HG02642 (cell line): ENCODE results near the gene DHRS2.

Experiments used
- ATAC-seq: cut with Tn5 transposase; IDR thresholded peaks from one replicate; pipeline ENCODE4 v1.9.1; 2021; ENCODE audit warnings: mild to moderate bottlenecking; ENCODE audit not compliant: unreplicated experiment, poor library complexity

DHRS2 gene

GRCh38 chr14:23645812-23646647, 9.9 kb downstream of the DHRS2 start:
- ATAC-seq, result no peak

- ATAC-seq, result no peak
Observed at GRCh38 chr14:23646648-23647549, 10.7 kb downstream of the DHRS2 start.

- no peak for ATAC-seq
Observed at GRCh38 chr14:23647619-23648018, 11.5 kb downstream of the DHRS2 start.

DNA sequence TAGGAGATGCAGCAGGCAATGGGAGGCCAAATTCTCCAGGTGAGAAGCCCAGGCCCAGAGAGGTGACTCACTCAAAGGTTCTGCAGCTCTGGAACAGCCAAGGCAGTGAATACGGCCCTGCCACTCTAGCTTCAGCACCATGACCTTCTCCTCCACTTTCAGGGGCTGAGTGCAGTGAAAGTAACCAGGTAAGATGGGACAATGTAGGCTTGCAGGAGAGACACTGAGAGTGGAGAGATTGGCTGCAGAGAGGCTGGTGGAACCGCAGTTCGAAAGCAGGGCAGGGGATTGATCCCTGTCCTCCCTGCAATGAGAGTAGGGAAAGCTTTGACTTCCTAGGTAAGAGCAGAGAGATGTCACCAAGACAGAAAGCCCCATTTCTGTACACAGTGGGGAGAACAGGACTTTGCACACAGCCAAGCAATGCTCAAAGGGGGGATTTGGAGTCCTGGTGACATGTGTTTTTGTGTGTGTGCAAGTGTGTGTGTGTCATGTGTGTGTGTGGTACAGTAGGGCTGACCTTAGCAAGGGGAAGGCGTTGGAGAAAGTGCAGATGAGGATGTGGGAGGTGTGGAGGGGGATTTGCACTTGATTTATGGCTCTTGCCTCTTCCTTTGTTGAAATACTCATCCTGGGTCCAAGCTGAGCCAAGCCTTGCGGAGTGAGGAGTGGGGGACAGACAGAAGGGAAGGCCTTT, 12.7 kb downstream of the DHRS2 start:
- ATAC-seq, result no peak

- ATAC-seq, result no peak
Observed at GRCh38 chr14:23650506-23650905, 14.3 kb downstream of the DHRS2 start.

DNA sequence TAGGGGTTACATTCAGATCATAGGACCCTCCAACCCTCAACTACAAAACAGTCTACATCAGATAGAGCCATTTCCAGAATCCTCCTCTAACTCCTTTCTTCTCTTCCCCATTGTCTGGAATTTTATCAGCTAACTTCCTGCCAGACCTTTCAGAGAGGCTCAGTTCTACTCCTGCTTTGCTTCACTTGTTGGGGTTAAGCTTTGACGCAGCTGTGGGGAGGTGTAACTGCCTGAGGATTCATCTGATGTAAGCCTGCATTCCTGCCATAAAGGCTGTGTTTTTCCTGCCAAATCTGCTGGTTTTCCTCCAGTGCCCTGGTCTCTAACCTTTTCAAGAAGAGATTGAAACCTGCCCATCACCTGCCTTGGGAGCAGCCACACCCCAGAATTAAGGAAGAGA, 16.9 kb downstream of the DHRS2 start:
- ATAC-seq, result no peak

- ATAC-seq, result no peak
Observed at GRCh38 chr14:23654231-23654630, 18.1 kb downstream of the DHRS2 start.

- no peak for ATAC-seq
Observed at GRCh38 chr14:23657959-23658470, 21.9 kb downstream of the DHRS2 start.

- no peak for ATAC-seq
Observed at GRCh38 chr14:23660290-23661226, 24.4 kb downstream of the DHRS2 start.

GRCh38 chr14:23661542-23661941, 25.4 kb downstream of the DHRS2 start:
- no peak for ATAC-seq

- no peak for ATAC-seq
Observed at GRCh38 chr14:23663127-23663526, 27.0 kb downstream of the DHRS2 start.

- no peak for ATAC-seq
Observed at GRCh38 chr14:23663711-23664110, 27.5 kb downstream of the DHRS2 start.

DNA sequence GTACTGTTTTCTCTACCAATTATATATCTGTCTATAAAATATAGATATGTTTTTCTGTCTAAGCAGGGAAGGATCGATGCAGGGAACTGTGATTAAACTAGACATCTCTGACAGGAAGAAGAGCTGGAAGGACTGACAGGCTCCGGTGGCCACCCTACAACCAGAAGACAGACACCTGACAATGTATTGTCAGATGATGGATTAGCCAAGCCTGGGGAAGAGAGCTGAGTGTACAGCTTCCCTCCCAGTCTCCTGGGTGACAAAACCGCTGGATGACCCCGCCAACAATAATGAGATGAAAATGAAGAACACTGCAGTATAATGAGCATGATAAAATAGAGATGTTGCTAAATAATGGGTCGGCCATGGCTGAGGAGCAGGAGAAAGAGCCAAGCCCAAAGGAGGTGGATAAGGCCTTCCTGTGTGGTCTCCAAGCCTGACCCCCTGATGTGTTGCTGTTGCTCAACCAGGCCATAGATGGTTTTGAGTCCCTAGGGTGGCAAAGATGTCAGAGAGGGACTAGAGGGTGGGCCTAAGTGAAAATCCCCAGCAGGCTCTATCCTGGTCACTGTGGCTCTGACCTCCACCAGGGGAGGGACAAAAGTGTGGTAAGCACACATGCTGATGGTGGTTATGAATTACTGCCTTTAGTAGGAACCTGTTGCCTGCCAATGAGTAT, 28.2 kb downstream of the DHRS2 start:
- ATAC-seq, result no peak

DNA sequence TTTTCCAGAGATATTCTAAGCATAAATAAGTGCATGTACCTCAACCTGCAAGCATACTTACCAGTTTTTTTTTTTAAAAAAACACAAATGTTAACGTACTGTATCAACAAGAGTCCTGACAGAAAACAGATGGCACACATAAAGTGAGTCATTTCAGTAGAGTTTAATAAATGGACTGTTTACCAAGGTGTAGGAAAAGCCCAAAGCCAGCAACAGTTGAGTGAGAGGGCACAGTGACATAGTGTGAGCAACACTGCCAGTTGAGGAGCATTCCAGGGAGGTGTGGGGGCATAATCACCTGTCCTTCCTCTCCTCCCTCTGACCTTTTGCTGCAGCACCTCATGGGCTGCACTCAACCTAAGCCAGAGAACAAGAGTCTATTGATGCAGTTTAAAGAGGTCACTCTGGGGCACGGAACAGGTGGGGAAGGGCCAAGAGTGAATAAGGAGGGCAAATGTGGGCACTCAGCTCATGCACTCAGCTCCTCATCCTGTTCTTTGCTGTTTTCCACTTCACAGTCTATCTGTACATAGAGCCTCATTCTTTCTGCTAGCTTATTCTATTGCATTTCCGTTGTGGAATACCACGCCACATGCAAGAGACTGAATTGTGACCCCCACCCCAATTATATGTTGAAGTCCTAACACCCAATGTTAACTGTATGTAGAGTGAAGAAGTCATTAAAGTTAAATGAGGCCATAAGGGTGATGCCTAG, 29.3 kb downstream of the DHRS2 start:
- no peak for ATAC-seq

GRCh38 chr14:23667134-23667533, 31.0 kb downstream of the DHRS2 start:
- no peak for ATAC-seq

GRCh38 chr14:23669441-23669840, 33.3 kb downstream of the DHRS2 start:
- no peak for ATAC-seq

DNA sequence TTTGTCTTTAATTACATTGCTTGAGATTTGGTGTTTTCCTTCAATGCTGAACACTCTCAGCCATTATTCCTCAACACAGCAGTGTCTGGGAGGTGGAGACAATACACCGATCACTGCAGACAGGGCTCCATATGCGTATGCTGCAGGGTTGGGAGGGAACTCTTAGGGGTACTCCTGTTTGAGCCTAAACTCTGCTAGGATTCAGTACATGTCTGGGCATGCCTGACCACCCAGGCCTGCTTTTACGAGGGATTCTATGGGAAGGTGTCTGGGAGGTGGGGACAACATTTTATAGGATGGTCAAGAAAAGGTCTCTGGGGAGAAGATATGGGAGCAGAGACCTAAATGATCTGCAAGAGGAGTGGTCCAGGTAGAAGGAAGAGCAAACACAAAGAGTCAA, 34.3 kb downstream of the DHRS2 start:
- no peak for ATAC-seq

DNA sequence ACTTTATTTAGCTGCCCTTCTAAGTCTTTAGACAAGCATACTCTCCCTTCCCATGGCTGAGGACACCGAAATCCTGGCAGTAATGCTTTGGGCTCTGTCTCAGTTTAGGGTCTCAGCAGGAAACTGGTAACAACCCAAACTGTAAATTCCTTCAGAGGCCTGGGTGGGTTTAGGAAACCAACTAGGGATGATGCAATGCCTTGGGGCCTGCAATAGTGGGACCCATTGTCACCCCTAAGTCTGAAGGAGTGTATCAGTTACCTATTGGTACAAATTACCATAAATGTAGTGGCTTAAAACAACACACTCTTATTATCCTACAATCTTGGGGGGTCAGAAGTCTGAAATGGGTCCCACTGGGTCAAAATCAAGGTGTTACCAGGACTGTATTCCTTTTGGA, 36.0 kb downstream of the DHRS2 start:
- no peak for ATAC-seq
